ENCODE data around the gene BOD1. TPM values are rescaled to one million over a fixed set of nuclear protein-coding genes. Genes with fewer than 3 reads are reported as not detected.
A peak's percentile ranks its signal among the peaks of the same experiment; 100 is the strongest.

The BOD1 gene
- total RNA-seq, 1 donor from 2014 or later = 144 TPM

DNA sequence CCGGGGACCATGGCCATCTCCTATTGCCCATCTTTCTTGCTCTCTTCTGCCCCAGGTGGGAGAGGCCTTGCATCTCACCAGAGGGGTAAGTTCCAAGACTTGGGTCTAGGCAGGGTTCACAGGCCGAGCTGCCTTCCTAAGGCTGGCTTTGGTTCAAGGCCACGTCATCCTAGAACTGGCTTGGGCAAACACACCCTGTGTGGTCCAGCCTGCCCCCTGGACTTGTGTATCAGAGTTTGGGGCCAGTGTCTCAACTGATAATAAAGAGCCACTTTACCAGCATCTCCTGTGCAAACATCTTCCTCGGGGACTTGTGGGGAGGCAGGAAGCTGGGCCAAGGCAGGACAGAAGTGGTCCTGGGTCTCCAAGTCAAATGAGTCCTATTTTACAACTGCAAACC lies 17.8 kb downstream of the BOD1 start:
- H3K36me3 Mint-ChIP-seq = peaks cover 5% of the 10 kb centered on the region
- no peak overlapping the region for H3K27ac ChIP-seq
- peaks cover 5% of the 10 kb centered on the region for H3K27me3 Mint-ChIP-seq (ENCODE audit: insufficient read depth, low read depth)
- no peaks in the 10 kb centered on the region for H3K36me3 ChIP-seq
- H3K27ac Mint-ChIP-seq = peak overlapping the region; percentile 42
- no peak overlapping the region for H3K4me2 ChIP-seq
- H3K9me3 Mint-ChIP-seq = peaks cover 8% of the 10 kb centered on the region
- H4K20me1 ChIP-seq (ENCODE audit: low read depth) = no peaks in the 10 kb centered on the region
- no peak overlapping the region for H3K4me3 ChIP-seq
- H3K79me2 ChIP-seq (ENCODE audit: low read depth) = no peaks in the 10 kb centered on the region
- TF ChIP-seq, protein P1, sequence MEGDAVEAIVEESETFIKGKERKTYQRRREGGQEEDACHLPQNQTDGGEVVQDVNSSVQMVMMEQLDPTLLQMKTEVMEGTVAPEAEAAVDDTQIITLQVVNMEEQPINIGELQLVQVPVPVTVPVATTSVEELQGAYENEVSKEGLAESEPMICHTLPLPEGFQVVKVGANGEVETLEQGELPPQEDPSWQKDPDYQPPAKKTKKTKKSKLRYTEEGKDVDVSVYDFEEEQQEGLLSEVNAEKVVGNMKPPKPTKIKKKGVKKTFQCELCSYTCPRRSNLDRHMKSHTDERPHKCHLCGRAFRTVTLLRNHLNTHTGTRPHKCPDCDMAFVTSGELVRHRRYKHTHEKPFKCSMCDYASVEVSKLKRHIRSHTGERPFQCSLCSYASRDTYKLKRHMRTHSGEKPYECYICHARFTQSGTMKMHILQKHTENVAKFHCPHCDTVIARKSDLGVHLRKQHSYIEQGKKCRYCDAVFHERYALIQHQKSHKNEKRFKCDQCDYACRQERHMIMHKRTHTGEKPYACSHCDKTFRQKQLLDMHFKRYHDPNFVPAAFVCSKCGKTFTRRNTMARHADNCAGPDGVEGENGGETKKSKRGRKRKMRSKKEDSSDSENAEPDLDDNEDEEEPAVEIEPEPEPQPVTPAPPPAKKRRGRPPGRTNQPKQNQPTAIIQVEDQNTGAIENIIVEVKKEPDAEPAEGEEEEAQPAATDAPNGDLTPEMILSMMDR (IDR thresholded peaks at IDR 0.05) = no peak
- TF ChIP-seq EZH2phosphoT487 (IDR thresholded peaks at IDR 0.05) (no peak), EZH2 (IDR thresholded peaks at IDR 0.05) (no peak)
- no peak for DNase-seq (ENCODE audit: low spot score)
- H3K9ac ChIP-seq = no peak overlapping the region
- no peaks in the 10 kb centered on the region for H3K4me1 ChIP-seq
- no peaks in the 10 kb centered on the region for H3K4me1 Mint-ChIP-seq
- no peaks in the 10 kb centered on the region for H3F3A ChIP-seq (ENCODE audit: low read depth)
- no peaks in the 10 kb centered on the region for H3K9me3 ChIP-seq (ENCODE audit: low read depth)
- H3K4me3 Mint-ChIP-seq = no peak overlapping the region
- H3K27me3 ChIP-seq = no peaks in the 10 kb centered on the region
- no peak overlapping the region for H2AFZ ChIP-seq (replicated peaks)

DNA sequence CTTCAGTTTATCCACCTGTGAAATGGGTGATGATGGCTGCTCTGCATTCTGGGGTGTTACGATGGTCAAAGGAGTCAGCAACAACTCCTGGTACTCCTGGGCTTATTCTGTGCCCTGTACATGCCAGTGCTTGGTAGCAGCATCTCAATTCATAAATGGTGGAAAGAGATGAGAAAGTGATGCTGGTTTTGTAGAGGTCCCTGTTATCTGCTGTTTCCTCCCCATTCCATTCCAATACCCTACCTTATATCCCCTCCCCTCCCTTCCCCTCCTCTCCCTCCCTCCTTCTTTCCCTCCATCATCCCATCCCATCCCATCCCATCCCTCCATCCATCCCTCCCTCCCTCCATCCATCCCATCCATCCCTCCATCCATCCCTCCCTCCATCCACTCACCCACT lies 19.1 kb downstream of the BOD1 start:
- Histone ChIP-seq H3K27me3 (no peaks in the 10 kb centered on the region), H2AFZ (replicated peaks) (no peak overlapping the region), H3K4me2 (no peak overlapping the region), H3K4me1 (no peaks in the 10 kb centered on the region), H4K20me1 (ENCODE audit: low read depth) (no peaks in the 10 kb centered on the region), H3K36me3 (no peaks in the 10 kb centered on the region), H3K9ac (no peak overlapping the region), H3K9me3 (ENCODE audit: low read depth) (peaks cover 2% of the 10 kb centered on the region), H3K27ac (no peak overlapping the region), H3K79me2 (ENCODE audit: low read depth) (no peaks in the 10 kb centered on the region), H3K4me3 (no peak overlapping the region), H3F3A (ENCODE audit: low read depth) (no peaks in the 10 kb centered on the region)
- Mint-ChIP-seq H3K27me3 (ENCODE audit: insufficient read depth, low read depth) (peaks cover 5% of the 10 kb centered on the region), H3K9me3 (peaks cover 20% of the 10 kb centered on the region), H3K36me3 (peaks cover 6% of the 10 kb centered on the region), H3K4me3 (no peak overlapping the region), H3K27ac (no peak overlapping the region), H3K4me1 (no peaks in the 10 kb centered on the region)
- DNase-seq (ENCODE audit: low spot score) = no peak
- TF ChIP-seq, protein P1 (IDR thresholded peaks at IDR 0.05) = no peak
- TF ChIP-seq EZH2 (IDR thresholded peaks at IDR 0.05) (no peak), EZH2phosphoT487 (IDR thresholded peaks at IDR 0.05) (no peak)

DNA sequence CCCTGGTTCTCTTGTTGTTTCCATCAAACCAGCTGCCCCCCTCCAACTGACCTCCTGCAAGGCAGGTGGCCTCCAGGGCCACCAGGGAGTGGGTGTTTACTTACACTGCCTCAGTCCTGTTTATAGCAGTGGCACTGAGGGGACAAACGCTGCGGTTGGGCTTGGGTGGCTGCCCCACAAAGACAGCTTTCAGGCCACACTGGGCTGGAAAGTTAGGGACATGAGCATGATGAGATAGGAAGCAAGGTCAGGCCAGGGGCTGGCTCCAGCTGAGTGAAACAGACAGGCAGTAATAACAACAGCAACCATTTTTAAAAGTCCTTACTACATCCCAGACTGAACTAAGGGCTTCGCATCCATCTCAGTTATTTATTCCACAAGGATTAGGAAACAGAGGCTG lies 20.6 kb downstream of the BOD1 start:
- Histone ChIP-seq H3K27me3 (no peaks in the 10 kb centered on the region), H3K4me2 (no peak overlapping the region), H3K9me3 (ENCODE audit: low read depth) (peaks cover 5% of the 10 kb centered on the region), H4K20me1 (ENCODE audit: low read depth) (no peaks in the 10 kb centered on the region), H3K4me3 (no peak overlapping the region), H3K27ac (no peak overlapping the region), H3K9ac (no peak overlapping the region), H3K79me2 (ENCODE audit: low read depth) (no peaks in the 10 kb centered on the region), H3K4me1 (no peaks in the 10 kb centered on the region), H3F3A (ENCODE audit: low read depth) (no peaks in the 10 kb centered on the region), H3K36me3 (no peaks in the 10 kb centered on the region), H2AFZ (replicated peaks) (no peak overlapping the region)
- Mint-ChIP-seq H3K27ac (no peak overlapping the region), H3K36me3 (peaks cover 6% of the 10 kb centered on the region), H3K4me1 (no peaks in the 10 kb centered on the region), H3K9me3 (peaks cover 31% of the 10 kb centered on the region), H3K4me3 (no peak overlapping the region), H3K27me3 (ENCODE audit: insufficient read depth, low read depth) (peaks cover 5% of the 10 kb centered on the region)
- TF ChIP-seq EZH2 (IDR thresholded peaks at IDR 0.05) = no peak
- no peak for TF ChIP-seq EZH2phosphoT487 (IDR thresholded peaks at IDR 0.05)
- TF ChIP-seq, protein P1 (IDR thresholded peaks at IDR 0.05) = no peak
- DNase-seq (ENCODE audit: low spot score) = no peak

Measured in neural progenitor cell (in vitro differentiated cells).